ENCODE measurements around the gene ZNF473. TPM values are rescaled to one million over a fixed set of nuclear protein-coding genes. Genes with fewer than 3 reads are reported as not detected.

The ZNF473 gene
- total RNA-seq, 2 experiments from 2014 or later, result 16.9 to 23.1 TPM

DNA sequence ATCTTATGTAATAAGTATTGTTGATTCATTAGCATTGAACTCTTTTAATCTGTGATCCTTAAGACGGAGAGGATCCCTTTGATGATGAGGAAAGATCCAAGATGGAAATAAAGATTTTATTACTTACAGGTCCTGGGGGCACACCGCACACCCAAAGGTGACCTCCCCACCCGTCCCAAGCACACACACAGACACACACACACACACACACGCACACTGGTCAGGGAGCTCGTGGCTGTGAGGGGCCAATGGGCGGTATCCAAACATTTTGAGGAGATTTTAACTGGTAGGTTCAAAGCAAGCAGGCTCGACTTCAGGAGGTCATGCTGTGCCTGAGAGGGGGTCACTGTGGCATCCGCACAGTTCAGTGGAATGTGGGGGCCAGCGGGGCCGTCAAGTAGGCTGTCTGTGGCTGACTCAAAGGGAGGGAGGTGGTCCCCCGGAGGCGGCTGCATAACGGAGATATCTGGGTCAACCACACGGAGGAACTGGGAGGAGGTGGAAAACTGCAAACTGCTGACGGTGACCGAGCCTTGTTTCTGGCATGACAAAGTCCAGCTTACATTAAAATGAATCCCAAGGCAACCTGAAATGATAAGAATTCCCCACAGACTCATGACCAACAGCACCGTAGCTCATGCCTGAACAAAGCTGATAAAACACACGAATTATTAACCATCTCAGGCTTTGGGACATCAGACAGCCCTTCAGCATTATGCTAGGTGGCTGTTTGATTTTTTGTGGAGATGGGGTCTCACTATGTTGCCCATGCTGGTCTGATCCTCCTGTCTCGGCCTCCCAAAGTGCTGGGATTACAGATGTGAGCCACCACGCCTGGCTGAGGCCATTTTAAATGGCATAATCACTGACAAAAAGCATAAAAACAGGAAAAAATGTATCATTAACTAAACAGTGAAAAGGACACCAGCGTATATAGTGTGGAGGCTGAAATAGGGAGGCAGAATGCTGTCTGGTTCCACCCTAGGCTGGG, 43.9 kb upstream of the ZNF473 start:
- BruUV-seq (replicated peaks), result no TSS peak

DNA sequence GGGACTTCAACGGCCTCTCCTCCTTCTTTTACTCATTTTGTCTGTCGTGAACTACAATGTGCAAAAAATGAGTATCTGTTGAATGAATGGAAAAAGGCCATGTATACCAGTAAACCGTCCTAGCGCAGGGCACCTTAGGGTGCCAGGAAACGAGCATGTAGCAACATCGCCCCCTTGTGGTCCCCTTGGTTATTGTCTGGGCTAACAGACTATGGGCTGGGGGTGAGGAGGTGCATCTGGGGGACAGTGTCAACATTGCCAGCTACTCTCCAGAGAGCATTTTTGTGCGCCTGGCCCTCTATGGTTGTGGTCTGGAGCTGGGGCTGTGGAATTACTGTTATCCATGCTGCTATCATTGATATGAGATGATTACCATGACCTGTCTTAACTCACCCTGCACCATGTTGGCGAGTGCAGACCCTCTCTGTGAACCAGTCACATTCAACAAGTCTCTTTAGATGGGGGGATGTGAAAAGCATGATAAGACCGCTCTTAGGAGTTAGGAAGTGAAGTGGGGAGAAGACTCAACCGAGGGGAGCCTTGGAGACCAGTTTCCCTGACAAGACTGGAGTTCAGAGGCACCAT, 42.1 kb upstream of the ZNF473 start:
- Histone ChIP-seq H3K79me2 (ENCODE audit: insufficient read depth, low read depth, low read length) (no peaks in the 10 kb centered on the region), H3K36me3 (ENCODE audit: insufficient read depth, low read length) (no peaks in the 10 kb centered on the region), H3K4me2 (ENCODE audit: low read length) (no peak overlapping the region), H3K4me1 (ENCODE audit: insufficient read depth, low read length, poor library complexity, severe bottlenecking) (no peaks in the 10 kb centered on the region), H3K27ac (ENCODE audit: low read depth, low read length, poor library complexity, severe bottlenecking) (no peak overlapping the region), H3K9me2 (ENCODE audit: insufficient read depth, low read length) (no peaks in the 10 kb centered on the region), H4K20me1 (ENCODE audit: insufficient read depth, low read length) (no peaks in the 10 kb centered on the region), H3K4me3 (ENCODE audit: low read depth, low read length, poor library complexity, severe bottlenecking) (no peak overlapping the region), H2AFZ (ENCODE audit: low read length) (no peak overlapping the region), H3K9me3 (ENCODE audit: low read length) (no peaks in the 10 kb centered on the region)
- POLR2A ChIA-PET, result no interaction called here
- BruUV-seq (replicated peaks), result no TSS peak
- DNase-seq (ENCODE audit: low spot score), result peak; percentile 79
- TF ChIP-seq EZH2phosphoT487 (IDR thresholded peaks at IDR 0.05; ENCODE audit: borderline replicate concordance, low read depth, low read length) (no peak), CTCF (conservative IDR thresholded peaks at IDR 0.05; ENCODE audit: low read length) (peak; percentile 97)
- CTCF ChIA-PET (ENCODE audit: unreplicated experiment), result no interaction called here
- intact Hi-C loops (cut with micrococcal nuclease; ENCODE audit: unreplicated experiment), result loop anchor here (1.0 kb wide), 1 partner anchor 46 kb away; no protein-coding TSS in a partner anchor

More for the DNA sequence above, 43.9 kb upstream of the ZNF473 start:
- H3K4me2 ChIP-seq (ENCODE audit: low read length), result no peak overlapping the region
- H4K20me1 ChIP-seq (ENCODE audit: insufficient read depth, low read length), result no peaks in the 10 kb centered on the region
- H3K36me3 ChIP-seq (ENCODE audit: insufficient read depth, low read length), result no peaks in the 10 kb centered on the region
- no peaks in the 10 kb centered on the region for H3K9me3 ChIP-seq (ENCODE audit: low read length)
- no peak overlapping the region for H2AFZ ChIP-seq (ENCODE audit: low read length)
- no peaks in the 10 kb centered on the region for H3K79me2 ChIP-seq (ENCODE audit: insufficient read depth, low read depth, low read length)
- no peak for DNase-seq (ENCODE audit: low spot score)
- POLR2A ChIA-PET, result no interaction called here
- H3K9me2 ChIP-seq (ENCODE audit: insufficient read depth, low read length), result no peaks in the 10 kb centered on the region
- no peak for TF ChIP-seq EZH2phosphoT487 (IDR thresholded peaks at IDR 0.05; ENCODE audit: borderline replicate concordance, low read depth, low read length)
- no peak for TF ChIP-seq CTCF (conservative IDR thresholded peaks at IDR 0.05; ENCODE audit: low read length)
- intact Hi-C loops (cut with micrococcal nuclease; ENCODE audit: unreplicated experiment), result loop anchor here (1.0 kb wide), 1 partner anchor 51 kb away; no protein-coding TSS in a partner anchor
- CTCF ChIA-PET (ENCODE audit: unreplicated experiment), result no interaction called here
- H3K27ac ChIP-seq (ENCODE audit: low read depth, low read length, poor library complexity, severe bottlenecking), result no peak overlapping the region
- no peaks in the 10 kb centered on the region for H3K4me1 ChIP-seq (ENCODE audit: insufficient read depth, low read length, poor library complexity, severe bottlenecking)
- H3K4me3 ChIP-seq (ENCODE audit: low read depth, low read length, poor library complexity, severe bottlenecking), result no peak overlapping the region
